HepG2 (cell line): ENCODE results near the gene TRIM31. TPM values are rescaled to one million over a fixed set of nuclear protein-coding genes. Genes with fewer than 3 reads are reported as not detected.
A peak's percentile ranks its signal among the peaks of the same experiment; 100 is the strongest.

Experiments
- ATF4 ChIP-seq, 2 experiments: fragments of 450-650 bp in 1 of 2; sonication (generic) in 1 of 2; formaldehyde crosslinking; IDR thresholded peaks; 2 replicates each; pipeline versions ENCODE4 v1.5.0 to v1.8.0; 2020 to 2022; ENCODE audit warnings: mild to moderate bottlenecking in 1 of 2, missing genetic modification reagents in 1 of 2
- ATF7 ChIP-seq, 2 experiments: fragments of 450-650 bp in 1 of 2; sonication (generic) in 1 of 2; formaldehyde crosslinking in 1 of 2; IDR thresholded peaks; 2 replicates each; pipeline versions ENCODE4 v1.4.0 to v1.6.1; 2016 to 2020; ENCODE audit warnings: antibody characterized with exemption in 1 of 2, mild to moderate bottlenecking in 1 of 2, missing genetic modification reagents in 1 of 2
- GMEB1 ChIP-seq: sonication (generic); formaldehyde crosslinking; IDR thresholded peaks from 2 replicates; pipeline ENCODE4 v1.5.1; 2020; ENCODE audit warnings: missing genetic modification reagents, mild to moderate bottlenecking, borderline replicate concordance
- GZF1 ChIP-seq: sonication (generic); formaldehyde crosslinking; IDR thresholded peaks from 2 replicates; pipeline ENCODE4 v1.5.1; 2020; ENCODE audit warnings: mild to moderate bottlenecking, missing genetic modification reagents
- HOXA5 ChIP-seq: sonication (generic); formaldehyde crosslinking; IDR thresholded peaks from 2 replicates; pipeline ENCODE4 v1.4.0; 2020; ENCODE audit warnings: missing genetic modification reagents
- HOXA7 ChIP-seq: sonication (generic); formaldehyde crosslinking; IDR thresholded peaks from 2 replicates; pipeline ENCODE4 v1.8.1; 2022; ENCODE audit warnings: mild to moderate bottlenecking, missing genetic modification reagents, moderate library complexity
- IKZF1 ChIP-seq: fragments of 450-650 bp; IDR thresholded peaks from 2 replicates; pipeline ENCODE4 v1.7.1; 2016
- MIER3 ChIP-seq: IDR thresholded peaks from 2 replicates; pipeline ENCODE4 v1.6.1; 2016; ENCODE audit warnings: missing compliant biosample characterization, borderline replicate concordance
- NFATC3 ChIP-seq: sonication (generic); formaldehyde crosslinking; IDR thresholded peaks from 2 replicates; pipeline ENCODE4 v1.5.1; 2020; ENCODE audit warnings: mild to moderate bottlenecking, missing genetic modification reagents
- PAX8 ChIP-seq: sonication (generic); formaldehyde crosslinking; IDR thresholded peaks from 2 replicates; pipeline ENCODE4 v1.8.0; 2022; ENCODE audit warnings: mild to moderate bottlenecking, missing genetic modification reagents, borderline replicate concordance
- PHF20 ChIP-seq: sonication (generic); formaldehyde crosslinking; IDR thresholded peaks from 2 replicates; pipeline ENCODE4 v1.5.0; 2020; ENCODE audit warnings: mild to moderate bottlenecking, missing genetic modification reagents
- RCOR2 ChIP-seq: IDR thresholded peaks from 2 replicates; pipeline ENCODE4 v1.6.1; 2016; ENCODE audit warnings: missing biosample characterization, missing genetic modification reagents
- RELA ChIP-seq: sonication (generic); formaldehyde crosslinking; IDR thresholded peaks from 2 replicates; pipeline ENCODE4 v1.4.0; 2020; ENCODE audit warnings: missing genetic modification reagents
- SMYD3 ChIP-seq: sonication (generic); formaldehyde crosslinking; IDR thresholded peaks from 2 replicates; pipeline ENCODE4 v1.8.1; 2023; ENCODE audit warnings: mild to moderate bottlenecking, missing genetic modification reagents
- SSRP1 ChIP-seq: IDR thresholded peaks from 2 replicates; pipeline ENCODE4 v1.6.1; 2016; ENCODE audit warnings: control low read depth
- TCF12 ChIP-seq, 2 experiments: fragments of 450-650 bp in 1 of 2; sonication (generic) in 1 of 2; formaldehyde crosslinking in 1 of 2; IDR thresholded peaks; 2 replicates each; pipeline versions ENCODE4 v1.6.1 to v1.8.0; 2017 to 2022; ENCODE audit warnings: antibody characterized with exemption in 1 of 2, mild to moderate bottlenecking in 1 of 2, missing genetic modification reagents in 1 of 2, moderate library complexity in 1 of 2
- ZBTB42 ChIP-seq: sonication (generic); formaldehyde crosslinking; IDR thresholded peaks from 2 replicates; pipeline ENCODE4 v1.5.0; 2020; ENCODE audit warnings: mild to moderate bottlenecking, missing genetic modification reagents
- ZHX1 ChIP-seq: sonication (generic); formaldehyde crosslinking; IDR thresholded peaks from 2 replicates; pipeline ENCODE4 v1.8.1; 2022; ENCODE audit warnings: low read depth, mild to moderate bottlenecking, missing genetic modification reagents
- ZNF343 ChIP-seq: sonication (generic); formaldehyde crosslinking; IDR thresholded peaks from 2 replicates; pipeline ENCODE4 v1.4.0; 2020; ENCODE audit warnings: mild to moderate bottlenecking, missing genetic modification reagents
- ZNF597 ChIP-seq: sonication (generic); formaldehyde crosslinking; IDR thresholded peaks from 2 replicates; pipeline ENCODE4 v1.5.0; 2020; ENCODE audit warnings: missing genetic modification reagents
- ZNF605 ChIP-seq: sonication (generic); formaldehyde crosslinking; IDR thresholded peaks from 2 replicates; pipeline ENCODE4 v1.8.0; 2022; ENCODE audit warnings: mild to moderate bottlenecking, missing genetic modification reagents
- ZNF703 ChIP-seq: sonication (generic); formaldehyde crosslinking; IDR thresholded peaks from 2 replicates; pipeline ENCODE4 v1.5.1; 2020; ENCODE audit warnings: missing genetic modification reagents, mild to moderate bottlenecking, moderate library complexity, borderline replicate concordance
- polyA plus RNA-seq, 8 experiments: library from polyadenylated mRNA; depleted of rRNA in 3 of 8; stranded (reverse) in 7 of 8; unstranded in 1 of 8; fragments of >200 nt; fragmentation: Illumina TruSeq in 4 of 8; extraction: Trizol in 4 of 8; gene quantifications; 2 replicates each; pipeline versions ENCODE4 v1.2.1 to v1.2.3, GENCODE V29; 2011 to 2016; ENCODE audit warnings: low read depth in 4 of 8, missing spikeins in 1 of 8, mixed read lengths in 1 of 8; ENCODE audit not compliant: insufficient read depth in 1 of 8
- total RNA-seq, 5 experiments: library from RNA; depleted of rRNA; stranded (reverse); fragments of >200 nt; fragmentation: Illumina TruSeq; extraction: Trizol; gene quantifications; 2 replicates each; pipeline ENCODE4 v1.2.3, GENCODE V29; 2016; ENCODE audit warnings: low read depth in 1 of 5

TRIM31 gene
- total and polyA plus RNA-seq, 2 of the 13 experiments (the other 11 are each of a cell fraction or from before 2014, with no cell fraction given): 0.13 to 0.51 TPM

GRCh38 chr6:30101444-30102413 lies 11.2 kb downstream of the TRIM31 start (continued):
- TF ChIP-seq PAX8 (no peak), PHF20 (CRISPR knock-in tag) (peak; percentile 55), RCOR2 (0 out of 2 replicates have a peak, but pooled peaks have one; percentile 22), TCF12 (IDR thresholded peaks at IDR 0.05) (no peak), TCF12 (CRISPR knock-in tag; IDR thresholded peaks at IDR 0.05) (peak; percentile 75; the same call in 1 of the 2 replicates), GMEB1 (CRISPR knock-in tag) (peak; percentile 59; the same call in 1 of the 2 replicates), ZNF703 (CRISPR knock-in tag) (no peak; the same call in 1 of the 2 replicates), SMYD3 (CRISPR knock-in tag) (peak; percentile 71; the same call in 1 of the 2 replicates), MIER3 (no peak; the same call in 1 of the 2 replicates), HOXA5 (0 out of 2 replicates have a peak, but pooled peaks have one; percentile 33), RELA (CRISPR knock-in tag) (no peak), ATF4 (CRISPR knock-in tag; IDR thresholded peaks at IDR 0.05) (no peak), ATF7 (IDR thresholded peaks at IDR 0.05) (no peak), ATF7 (CRISPR knock-in tag; IDR thresholded peaks at IDR 0.05) (no peak), ZHX1 (CRISPR knock-in tag) (no peak), NFATC3 (CRISPR knock-in tag) (no peak), IKZF1 (no peak), ZBTB42 (0 out of 2 replicates have a peak, but pooled peaks have one; percentile 56), SSRP1 (CRISPR knock-in tag) (no peak; the same call in 1 of the 2 replicates), ZNF597 (CRISPR knock-in tag) (no peak), ZNF343 (CRISPR knock-in tag) (peak; percentile 97; the same call in 1 of the 2 replicates), HOXA7 (CRISPR knock-in tag) (no peak), GZF1 (CRISPR knock-in tag) (0 out of 2 replicates have a peak, but pooled peaks have one; percentile 15), ZNF605 (peak; percentile 93)
